GM19372 (cell line): ENCODE measurements around the gene ZRANB3.
"Not testable (repeated sequence)": the region's sequence is repeated elsewhere in the genome, so short reads cannot be mapped to it uniquely, and the experiment has no call there.

Experiments
- ATAC-seq: cut with Tn5 transposase; IDR thresholded peaks from one replicate; pipeline ENCODE4 v1.9.1; 2021; ENCODE audit warnings: mild to moderate bottlenecking, low read depth, moderate library complexity; ENCODE audit not compliant: unreplicated experiment

The ZRANB3 gene

GRCh38 chr2:135149251-135149650 lies 381.8 kb downstream of the ZRANB3 start:
- no peak for ATAC-seq

- no peak for ATAC-seq
These were observed 386.7 kb downstream of the ZRANB3 start for GRCh38 chr2:135144343-135144742.

GRCh38 chr2:135142323-135142722 lies 388.7 kb downstream of the ZRANB3 start:
- no peak for ATAC-seq

- no peak for ATAC-seq
These were observed 390.4 kb downstream of the ZRANB3 start for GRCh38 chr2:135140606-135141005.

GRCh38 chr2:135132314-135132713 lies 398.7 kb downstream of the ZRANB3 start:
- no peak for ATAC-seq

- ATAC-seq: no peak
These were observed 400.3 kb downstream of the ZRANB3 start for GRCh38 chr2:135130751-135131150.

GRCh38 chr2:135125940-135126339 lies 405.1 kb downstream of the ZRANB3 start:
- no peak for ATAC-seq

- no peak for ATAC-seq
These were observed 405.8 kb downstream of the ZRANB3 start for GRCh38 chr2:135124924-135125886.

- not testable (repeated sequence) for ATAC-seq
These were observed 409.4 kb downstream of the ZRANB3 start for GRCh38 chr2:135121658-135122039.

- no peak for ATAC-seq
These were observed 409.9 kb downstream of the ZRANB3 start for GRCh38 chr2:135121016-135121657.

- ATAC-seq: no peak
These were observed 411.4 kb downstream of the ZRANB3 start for GRCh38 chr2:135119582-135119981.

- no peak for ATAC-seq
These were observed 417.7 kb downstream of the ZRANB3 start for GRCh38 chr2:135113322-135113721.

- not testable (repeated sequence) for ATAC-seq
These were observed 425.3 kb downstream of the ZRANB3 start for GRCh38 chr2:135105513-135106316.

GRCh38 chr2:135103843-135104242 lies 427.2 kb downstream of the ZRANB3 start:
- ATAC-seq: no peak

- no peak for ATAC-seq
These were observed 431.1 kb downstream of the ZRANB3 start for GRCh38 chr2:135099802-135100483.

GRCh38 chr2:135097532-135098231 lies 433.3 kb downstream of the ZRANB3 start:
- ATAC-seq: no peak

GRCh38 chr2:135096665-135097446 lies 434.2 kb downstream of the ZRANB3 start:
- ATAC-seq: no peak

GRCh38 chr2:135095591-135095990 lies 435.4 kb downstream of the ZRANB3 start:
- ATAC-seq: no peak

- no peak for ATAC-seq
These were observed 436.5 kb downstream of the ZRANB3 start for GRCh38 chr2:135094508-135094907.
